ENCODE data around the gene CD274.
A peak's percentile ranks its signal among the peaks of the same experiment; 100 is the strongest.
"Not testable (repeated sequence)": the region's sequence is repeated elsewhere in the genome, so short reads cannot be mapped to it uniquely, and the experiment has no call there.

Gene CD274

GRCh38 chr9:5442400-5443011 is 7.8 kb upstream of the CD274 start:
- Histone ChIP-seq H3K9me3 (ENCODE audit: low read length) (no peaks in the 10 kb centered on the region), H3K79me2 (ENCODE audit: insufficient read depth, low read length) (no peaks in the 10 kb centered on the region), H3K36me3 (ENCODE audit: insufficient read depth, low read length) (no peaks in the 10 kb centered on the region), H3K4me1 (ENCODE audit: insufficient read depth, low read length, severe bottlenecking) (peaks cover 14% of the 10 kb centered on the region), H4K20me1 (ENCODE audit: insufficient read depth, low read length) (no peaks in the 10 kb centered on the region), H3K4me2 (ENCODE audit: low read length) (no peak overlapping the region), H3K27ac (ENCODE audit: low read depth, low read length, poor library complexity, severe bottlenecking) (no peak overlapping the region), H3K9me2 (ENCODE audit: low read depth, low read length) (no peaks in the 10 kb centered on the region), H3K4me3 (ENCODE audit: low read depth, low read length, poor library complexity, severe bottlenecking) (no peak overlapping the region), H3K27me3 (ENCODE audit: insufficient read depth, low read length) (no peaks in the 10 kb centered on the region), H3K9ac (ENCODE audit: low read length) (no peak overlapping the region), H3F3A (ENCODE audit: insufficient read depth, low read length) (no peaks in the 10 kb centered on the region), H2AFZ (ENCODE audit: low read length) (no peak overlapping the region)
- TF ChIP-seq EZH2 (IDR thresholded peaks at IDR 0.05; ENCODE audit: borderline replicate concordance, low read length): no peak
- TF ChIP-seq CTCF (IDR thresholded peaks at IDR 0.05; ENCODE audit: low read length): peak; percentile 90

GRCh38 chr9:5443850-5444249 is 6.5 kb upstream of the CD274 start:
- TF ChIP-seq EZH2 (IDR thresholded peaks at IDR 0.05; ENCODE audit: borderline replicate concordance, low read length) (no peak), CTCF (IDR thresholded peaks at IDR 0.05; ENCODE audit: low read length) (no peak)
- Histone ChIP-seq H3K79me2 (ENCODE audit: insufficient read depth, low read length) (no peaks in the 10 kb centered on the region), H3K9me3 (ENCODE audit: low read length) (no peaks in the 10 kb centered on the region), H4K20me1 (ENCODE audit: insufficient read depth, low read length) (no peaks in the 10 kb centered on the region), H3K4me3 (ENCODE audit: low read depth, low read length, poor library complexity, severe bottlenecking) (no peak overlapping the region), H2AFZ (ENCODE audit: low read length) (no peak overlapping the region), H3K27me3 (ENCODE audit: insufficient read depth, low read length) (no peaks in the 10 kb centered on the region), H3K36me3 (ENCODE audit: insufficient read depth, low read length) (no peaks in the 10 kb centered on the region), H3K9ac (ENCODE audit: low read length) (no peak overlapping the region), H3F3A (ENCODE audit: insufficient read depth, low read length) (no peaks in the 10 kb centered on the region), H3K9me2 (ENCODE audit: low read depth, low read length) (no peaks in the 10 kb centered on the region), H3K4me1 (ENCODE audit: insufficient read depth, low read length, severe bottlenecking) (peaks cover 4% of the 10 kb centered on the region), H3K27ac (ENCODE audit: low read depth, low read length, poor library complexity, severe bottlenecking) (no peak overlapping the region), H3K4me2 (ENCODE audit: low read length) (no peak overlapping the region)

- H3K4me2 ChIP-seq (ENCODE audit: low read length); H3K4me1 ChIP-seq (ENCODE audit: insufficient read depth, low read length, severe bottlenecking); H3K9ac ChIP-seq (ENCODE audit: low read length): not testable (repeated sequence)
These were observed 5.2 kb upstream of the CD274 start for GRCh38 chr9:5445096-5445495.

DNA sequence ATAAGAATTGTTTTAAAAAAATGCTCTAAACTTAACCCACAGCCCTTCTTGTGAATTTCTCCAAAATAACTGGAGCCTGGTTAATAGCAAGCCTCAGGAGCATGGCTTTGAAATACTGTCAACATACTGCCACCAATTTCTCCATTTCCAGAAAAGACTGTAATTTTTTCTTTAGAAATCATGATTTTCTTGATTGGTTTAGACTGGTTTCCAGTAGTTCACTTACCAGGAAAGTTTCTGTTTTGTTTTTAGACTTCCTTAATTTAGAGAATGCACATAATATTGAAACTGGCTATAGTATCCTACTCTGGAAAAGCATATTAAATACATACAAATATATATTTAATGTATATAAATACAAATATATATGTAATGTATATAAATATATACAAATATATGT is 4.5 kb upstream of the CD274 start:
- no peaks in the 10 kb centered on the region for H3K36me3 ChIP-seq (ENCODE audit: insufficient read depth, low read length)
- H3K9ac ChIP-seq (ENCODE audit: low read length): no peak overlapping the region
- H3K9me3 ChIP-seq (ENCODE audit: low read length): no peaks in the 10 kb centered on the region
- H3F3A ChIP-seq (ENCODE audit: insufficient read depth, low read length): no peaks in the 10 kb centered on the region
- no peaks in the 10 kb centered on the region for H4K20me1 ChIP-seq (ENCODE audit: insufficient read depth, low read length)
- TF ChIP-seq EZH2 (IDR thresholded peaks at IDR 0.05; ENCODE audit: borderline replicate concordance, low read length) (no peak), CTCF (IDR thresholded peaks at IDR 0.05; ENCODE audit: low read length) (no peak)
- H3K9me2 ChIP-seq (ENCODE audit: low read depth, low read length): no peaks in the 10 kb centered on the region
- peaks cover 12% of the 10 kb centered on the region for H3K4me1 ChIP-seq (ENCODE audit: insufficient read depth, low read length, severe bottlenecking)
- no peaks in the 10 kb centered on the region for H3K79me2 ChIP-seq (ENCODE audit: insufficient read depth, low read length)
- H2AFZ ChIP-seq (ENCODE audit: low read length): no peak overlapping the region
- H3K4me3 ChIP-seq (ENCODE audit: low read depth, low read length, poor library complexity, severe bottlenecking): no peak overlapping the region
- no peaks in the 10 kb centered on the region for H3K27me3 ChIP-seq (ENCODE audit: insufficient read depth, low read length)
- H3K4me2 ChIP-seq (ENCODE audit: low read length): no peak overlapping the region
- H3K27ac ChIP-seq (ENCODE audit: low read depth, low read length, poor library complexity, severe bottlenecking): no peak overlapping the region

More at GRCh38 chr9:5445096-5445495, 5.2 kb upstream of the CD274 start:
- not testable (repeated sequence) for H3K9me2 ChIP-seq (ENCODE audit: low read depth, low read length); H2AFZ ChIP-seq (ENCODE audit: low read length); H3K27ac ChIP-seq (ENCODE audit: low read depth, low read length, poor library complexity, severe bottlenecking); H4K20me1 ChIP-seq (ENCODE audit: insufficient read depth, low read length); H3F3A ChIP-seq (ENCODE audit: insufficient read depth, low read length); H3K36me3 ChIP-seq (ENCODE audit: insufficient read depth, low read length); H3K27me3 ChIP-seq (ENCODE audit: insufficient read depth, low read length); H3K79me2 ChIP-seq (ENCODE audit: insufficient read depth, low read length); H3K9me3 ChIP-seq (ENCODE audit: low read length); H3K4me3 ChIP-seq (ENCODE audit: low read depth, low read length, poor library complexity, severe bottlenecking)

Data from OCI-LY1 (cell line).